OCI-LY3 (cell line): ENCODE results near the gene IRAK3.

ENCODE experiments used
- H2AFZ ChIP-seq: fragments of 200-600, 300-600 bp; shearing (Covaris generic); 2 replicates; pipeline ENCODE4 v1.6.0; 2014; ENCODE audit warnings: antibody characterized with exemption, low read depth, low read length
- H3K27ac ChIP-seq: fragments of 200-600, 300-600 bp; sonication (generic); 2 replicates; pipeline ENCODE4 v1.5.1; 2014; ENCODE audit warnings: mild to moderate bottlenecking, low read length, moderate library complexity, mixed read lengths
- H3K27me3 ChIP-seq: fragments of 200-600, 300-600 bp; sonication (generic); 2 replicates; pipeline ENCODE4 v1.6.1; 2014; ENCODE audit warnings: low read depth, low read length, mixed read lengths
- H3K36me3 ChIP-seq: fragments of 200-600, 300-600 bp; sonication (generic); replicated peaks from 2 replicates; pipeline ENCODE3; 2014; ENCODE audit warnings: low read depth, low read length, mixed read lengths
- H3K4me1 ChIP-seq: fragments of 300-600, 200-600 bp; sonication (generic); 2 replicates; pipeline ENCODE4 v1.6.1; 2014; ENCODE audit warnings: low read length, mixed read lengths
- H3K4me2 ChIP-seq: fragments of 200-600, 300-600 bp; sonication (generic); 2 replicates; pipeline ENCODE4 v1.6.1; 2014; ENCODE audit warnings: low read length, mixed read lengths
- H3K4me3 ChIP-seq: fragments of 300-600, 200-600 bp; sonication (generic); 2 replicates; pipeline ENCODE4 v1.5.1; 2014; ENCODE audit warnings: antibody characterized with exemption, mild to moderate bottlenecking, low read length, moderate library complexity
- H3K79me2 ChIP-seq: fragments of 300-600, 200-600 bp; shearing (Covaris generic); 2 replicates; pipeline ENCODE4 v1.6.1; 2014; ENCODE audit warnings: mild to moderate bottlenecking, low read length, mixed read lengths
- H3K9ac ChIP-seq: fragments of 300-600, 200-600 bp; shearing (Covaris generic); 2 replicates; pipeline ENCODE4 v1.6.0; 2014; ENCODE audit warnings: mild to moderate bottlenecking, low read length, moderate library complexity
- H3K9me3 ChIP-seq: fragments of 200-600, 300-600 bp; shearing (Covaris generic); 2 replicates; pipeline ENCODE4 v1.6.1; 2014; ENCODE audit warnings: low read length, mixed read lengths; ENCODE audit not compliant: insufficient read depth
- H4K20me1 ChIP-seq: fragments of 200-600, 300-600 bp; sonication (generic); 2 replicates; pipeline ENCODE4 v1.6.1; 2016; ENCODE audit warnings: low read length, mixed read lengths; ENCODE audit not compliant: insufficient read depth
- CTCF ChIP-seq: fragments of 200-600, 300-600 bp; sonication (generic); IDR thresholded peaks from 2 replicates; pipeline ENCODE4 v1.5.1; 2014; ENCODE audit warnings: antibody characterized with exemption, low read length, low read depth
- EZH2phosphoT487 ChIP-seq: fragments of 200-600 bp; shearing (Covaris generic); IDR thresholded peaks from 2 replicates; pipeline ENCODE4 v1.6.1; 2018; ENCODE audit warnings: antibody characterized with exemption, mixed run types, low read depth

IRAK3 gene

GRCh38 chr12:66165141-66165540, 23.9 kb upstream of the IRAK3 start:
- H3K79me2 ChIP-seq, result peaks cover 89% of the 10 kb centered on the region
- no peak overlapping the region for H3K4me3 ChIP-seq
- H3K4me1 ChIP-seq, result peaks cover 13% of the 10 kb centered on the region
- peaks cover 11% of the 10 kb centered on the region; the same call in 1 of the 2 replicates for H4K20me1 ChIP-seq
- H3K27me3 ChIP-seq, result no peaks in the 10 kb centered on the region
- H3K9ac ChIP-seq, result no peak overlapping the region
- no peak overlapping the region for H2AFZ ChIP-seq
- H3K36me3 ChIP-seq, result peaks cover 27% of the 10 kb centered on the region
- no peak for TF ChIP-seq EZH2phosphoT487
- TF ChIP-seq CTCF, result no peak
- no peak overlapping the region for H3K27ac ChIP-seq
- no peaks in the 10 kb centered on the region for H3K9me3 ChIP-seq
- H3K4me2 ChIP-seq, result no peak overlapping the region

GRCh38 chr12:66166561-66166960, 22.5 kb upstream of the IRAK3 start:
- peaks cover 26% of the 10 kb centered on the region for H3K36me3 ChIP-seq
- H3K27ac ChIP-seq, result no peak overlapping the region
- H3K79me2 ChIP-seq, result peaks cover 79% of the 10 kb centered on the region
- TF ChIP-seq EZH2phosphoT487 (no peak), CTCF (no peak)
- no peak overlapping the region for H3K4me2 ChIP-seq
- no peak overlapping the region for H2AFZ ChIP-seq
- no peaks in the 10 kb centered on the region for H3K27me3 ChIP-seq
- no peak overlapping the region for H3K4me3 ChIP-seq
- H3K9ac ChIP-seq, result no peak overlapping the region
- H3K4me1 ChIP-seq, result peaks cover 13% of the 10 kb centered on the region
- peaks cover 8% of the 10 kb centered on the region; the same call in 1 of the 2 replicates for H4K20me1 ChIP-seq
- H3K9me3 ChIP-seq, result no peaks in the 10 kb centered on the region

DNA sequence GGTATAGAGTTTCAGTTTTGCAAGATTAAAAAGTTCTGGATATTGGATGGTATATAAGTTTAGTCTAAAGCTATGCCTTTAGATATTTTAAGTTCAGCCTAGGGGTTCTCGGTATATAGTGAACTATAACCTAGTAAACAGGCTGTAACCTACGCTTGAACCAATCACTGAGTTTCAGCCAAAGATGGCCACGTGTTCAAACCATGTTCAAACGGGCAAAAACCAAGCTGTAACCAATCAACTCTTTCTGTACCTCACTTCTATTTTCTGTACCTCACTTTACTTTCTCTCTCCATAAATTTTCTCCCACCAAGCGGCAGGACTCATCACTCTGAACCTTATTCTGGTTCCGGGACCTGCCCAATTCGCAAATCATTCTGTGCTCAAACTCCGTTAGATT, 20.6 kb upstream of the IRAK3 start:
- Histone ChIP-seq H3K9me3 (no peaks in the 10 kb centered on the region), H3K27ac (peak overlapping the region; percentile 91; the same call in 1 of the 2 replicates), H3K4me3 (peak overlapping the region; percentile 85), H3K4me1 (peaks cover 12% of the 10 kb centered on the region), H3K27me3 (no peaks in the 10 kb centered on the region), H4K20me1 (0 out of 2 replicates have a peak, but pooled peaks cover 3% of the 10 kb centered on the region), H3K4me2 (peak overlapping the region; percentile 83), H3K9ac (peak overlapping the region; percentile 89), H2AFZ (no peak overlapping the region), H3K79me2 (peaks cover 60% of the 10 kb centered on the region), H3K36me3 (peaks cover 26% of the 10 kb centered on the region)
- TF ChIP-seq EZH2phosphoT487, result no peak
- no peak for TF ChIP-seq CTCF

DNA sequence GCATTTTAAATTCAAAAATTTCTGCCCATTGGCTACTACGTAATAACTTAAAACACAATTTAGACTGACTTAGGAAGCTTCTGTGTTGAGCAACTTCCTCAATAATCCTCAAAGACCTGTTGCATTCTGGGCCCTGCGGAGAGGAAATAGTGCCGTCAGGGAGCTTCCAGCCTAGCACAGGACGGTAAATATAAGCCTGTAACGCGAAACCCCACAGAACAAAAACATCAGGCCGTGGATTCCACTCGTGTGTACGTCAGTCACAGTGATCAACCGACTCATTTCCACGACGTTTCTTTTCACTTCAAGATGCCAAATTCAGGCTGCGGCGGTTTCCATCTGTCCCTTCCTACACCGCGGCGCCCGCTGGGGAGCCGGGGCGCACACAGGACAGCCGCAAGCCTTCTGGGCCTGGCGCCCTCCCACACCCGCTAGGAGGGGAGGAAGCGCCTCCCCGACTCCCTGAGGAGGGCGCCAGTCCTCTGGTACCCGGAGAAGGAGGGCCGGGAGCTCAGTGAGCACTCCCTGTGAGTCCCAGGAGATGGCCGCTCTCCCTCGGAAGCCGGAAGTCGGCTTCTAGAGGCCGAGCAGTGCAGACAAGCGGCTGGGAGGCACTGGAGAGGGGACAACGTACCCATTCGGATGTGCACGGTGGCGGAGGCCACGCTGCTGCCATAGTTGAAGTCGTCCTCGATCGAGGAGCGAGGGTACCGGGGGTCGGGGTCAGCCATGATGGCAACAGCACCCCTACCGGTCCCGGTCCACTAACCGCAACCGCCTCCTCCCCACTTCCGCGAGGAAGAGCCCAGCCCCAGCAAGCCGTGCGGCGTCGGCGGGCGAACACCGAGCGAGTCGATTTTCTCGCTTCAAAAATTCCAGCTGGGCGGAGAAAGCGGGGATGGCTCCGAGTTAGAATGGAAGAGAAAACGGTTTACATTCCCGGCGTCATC, 19.5 kb upstream of the IRAK3 start, which contains the start of gene TMBIM4:
Gene TMBIM4, minus strand, starts transcription at position 776 of the 950 bp plus-strand sequence. Its CDS starts 45 bp downstream, at position 731.
- peak within 1 kb of the TSS; percentile 91 for H3K27ac ChIP-seq
- peak within 1 kb of the TSS; percentile 89 for H3K9ac ChIP-seq
- peaks cover 50% of the 10 kb centered on the region for H3K79me2 ChIP-seq
- H3K4me1 ChIP-seq, result peaks cover 12% of the 10 kb centered on the region
- peak within 1 kb of the TSS; percentile 67 for H2AFZ ChIP-seq
- TF ChIP-seq EZH2phosphoT487 (no peak), CTCF (peak; percentile 30)
- peak within 1 kb of the TSS; percentile 83 for H3K4me2 ChIP-seq
- H3K36me3 ChIP-seq, result peaks cover 26% of the 10 kb centered on the region
- H3K4me3 ChIP-seq, result peak within 1 kb of the TSS; percentile 85
- H3K9me3 ChIP-seq, result no peaks in the 10 kb centered on the region
- no peaks in the 10 kb centered on the region for H4K20me1 ChIP-seq
- H3K27me3 ChIP-seq, result no peaks in the 10 kb centered on the region
